ENCODE data around the gene STK32C.

DNA sequence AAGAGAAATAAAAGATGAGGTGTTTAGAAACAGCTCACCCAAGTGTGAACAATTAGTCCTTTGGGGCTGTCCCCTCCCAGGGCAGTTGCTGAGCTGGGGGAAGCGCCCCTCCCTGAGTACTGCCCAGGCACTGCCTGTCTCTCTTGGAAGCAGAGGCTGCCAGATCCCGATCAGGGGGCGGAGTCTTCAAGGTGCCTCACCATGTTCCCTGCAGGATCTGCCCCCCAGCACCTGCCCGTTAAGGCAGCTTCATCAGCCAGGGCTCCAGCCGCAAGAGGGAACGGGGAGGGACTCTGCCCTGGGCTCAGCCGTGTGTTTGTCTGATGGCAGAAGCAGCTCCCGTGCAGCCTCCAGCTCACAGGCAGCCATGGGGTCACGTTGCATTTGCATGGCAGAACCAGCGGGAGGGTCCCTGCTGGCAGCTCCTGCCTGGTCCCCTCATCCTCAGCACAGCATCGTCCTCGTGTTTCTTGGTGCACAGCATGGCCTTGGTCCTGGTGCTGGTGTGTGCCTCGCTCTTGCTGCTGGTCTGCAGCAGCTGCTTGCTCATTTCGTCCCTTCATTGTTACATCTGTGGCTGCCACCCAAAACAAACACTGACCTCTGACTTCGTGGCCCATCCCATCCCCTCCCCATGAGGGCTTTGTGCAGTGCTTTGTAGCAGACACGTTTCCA lies 131.7 kb downstream of the STK32C start:
- TF ChIP-seq, protein P1, sequence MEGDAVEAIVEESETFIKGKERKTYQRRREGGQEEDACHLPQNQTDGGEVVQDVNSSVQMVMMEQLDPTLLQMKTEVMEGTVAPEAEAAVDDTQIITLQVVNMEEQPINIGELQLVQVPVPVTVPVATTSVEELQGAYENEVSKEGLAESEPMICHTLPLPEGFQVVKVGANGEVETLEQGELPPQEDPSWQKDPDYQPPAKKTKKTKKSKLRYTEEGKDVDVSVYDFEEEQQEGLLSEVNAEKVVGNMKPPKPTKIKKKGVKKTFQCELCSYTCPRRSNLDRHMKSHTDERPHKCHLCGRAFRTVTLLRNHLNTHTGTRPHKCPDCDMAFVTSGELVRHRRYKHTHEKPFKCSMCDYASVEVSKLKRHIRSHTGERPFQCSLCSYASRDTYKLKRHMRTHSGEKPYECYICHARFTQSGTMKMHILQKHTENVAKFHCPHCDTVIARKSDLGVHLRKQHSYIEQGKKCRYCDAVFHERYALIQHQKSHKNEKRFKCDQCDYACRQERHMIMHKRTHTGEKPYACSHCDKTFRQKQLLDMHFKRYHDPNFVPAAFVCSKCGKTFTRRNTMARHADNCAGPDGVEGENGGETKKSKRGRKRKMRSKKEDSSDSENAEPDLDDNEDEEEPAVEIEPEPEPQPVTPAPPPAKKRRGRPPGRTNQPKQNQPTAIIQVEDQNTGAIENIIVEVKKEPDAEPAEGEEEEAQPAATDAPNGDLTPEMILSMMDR (IDR thresholded peaks at IDR 0.05; ENCODE audit: insufficient read depth, low read depth, low read length), result no peak
- TF ChIP-seq EZH2 (IDR thresholded peaks at IDR 0.05; ENCODE audit: insufficient read depth, low read length), result peak; percentile 41
